Gastroesophageal sphincter (tissue), 4 donors: Measurements from ENCODE around the gene CNNM3. TPM values are rescaled to one million over a fixed set of nuclear protein-coding genes. Genes with fewer than 3 reads are reported as not detected.
A peak's percentile ranks its signal among the peaks of the same experiment; 100 is the strongest.

ENCODE experiments used
- ATAC-seq: fragments of 150-250 bp; one replicate; pipeline ENCODE4 v1.9.1; 2016; ENCODE audit warnings: mild to moderate bottlenecking, moderate library complexity
- H3K27ac ChIP-seq, 4 donors: fragments of 200-600 bp; sonication (generic) in 3 of 4; 1 replicate in 3 of 4; 2 replicates in 1 of 4; pipeline ENCODE4 v1.5.1; 2016 to 2019
- H3K27me3 ChIP-seq: fragments of 200-600 bp; sonication (generic); one replicate; pipeline ENCODE4 v1.5.1; 2019
- H3K36me3 ChIP-seq, 2 donors: fragments of 200-600 bp; sonication (generic); one replicate each; pipeline ENCODE4 v1.5.1; 2019; ENCODE audit warnings: control low read depth in 1 of 2
- H3K4me1 ChIP-seq, 3 donors: fragments of 200-600 bp; sonication (generic); 1 replicate in 2 of 3; 2 replicates in 1 of 3; pipeline ENCODE4 v1.5.1; 2016 to 2019; ENCODE audit warnings: control low read depth in 2 of 3
- H3K4me3 ChIP-seq, 2 donors: fragments of 200-600 bp; sonication (generic); one replicate each; pipeline ENCODE4 v1.5.1; 2019; ENCODE audit warnings: mild to moderate bottlenecking in 1 of 2, moderate library complexity in 1 of 2
- H3K9me3 ChIP-seq, 3 donors: fragments of 200-600 bp; sonication (generic); one replicate each; pipeline ENCODE4 v1.5.1; 2017 to 2019; ENCODE audit warnings: control low read depth in 2 of 3
- CTCF ChIP-seq, 4 experiments: fragments of 200-600 bp in 2 of 4; fragments of 450-650 bp in 2 of 4; sonication (generic) in 1 of 4; IDR thresholded peaks; one replicate each; pipeline ENCODE4 v1.5.1; 2017 to 2019; ENCODE audit warnings: antibody characterized with exemption in 4 of 4, mild to moderate bottlenecking in 2 of 4, moderate library complexity in 2 of 4
- EP300 ChIP-seq: sonication (generic); formaldehyde crosslinking; IDR thresholded peaks from one replicate; pipeline ENCODE4 v1.6.1; 2017; ENCODE audit warnings: antibody characterized with exemption, mild to moderate bottlenecking
- POLR2A ChIP-seq, 2 donors: fragments of 450-650 bp; IDR thresholded peaks; one replicate each; pipeline ENCODE4 v1.6.1; 2017; ENCODE audit warnings: antibody characterized with exemption in 2 of 2, mild to moderate bottlenecking in 2 of 2, moderate library complexity in 1 of 2
- POLR2AphosphoS5 ChIP-seq: sonication (generic); formaldehyde crosslinking; IDR thresholded peaks from one replicate; pipeline ENCODE4 v1.6.1; 2017; ENCODE audit warnings: antibody characterized with exemption
- WGBS, 2 donors: methylation state at CpG; one replicate each; pipeline ENCODE4 v1.1.5; 2018; ENCODE audit warnings: low coverage in 1 of 2; 5-methylcytosine and 5-hydroxymethylcytosine counted together
- total RNA-seq, 4 donors: library from RNA; depleted of rRNA; stranded (reverse); fragments of >200 nt; gene quantifications; one replicate each; pipeline ENCODE4 v1.1.0, GENCODE V29; 2016

Gene CNNM3
- total RNA-seq, 4 donors from 2014 or later, result 10.4 to 21.6 (median 18.9) TPM

GRCh38 chr2:96823198-96823597 is 7.1 kb downstream of the CNNM3 start:
- 39 to 92% methylated on average over 4 to 5 of the region's 11 CpGs for WGBS, 2 donors

GRCh38 chr2:96824079-96824870 is 8.2 kb downstream of the CNNM3 start:
- peaks cover 0 to 59% (median 23%) of the 10 kb centered on the region in 3 donors for H3K4me1 ChIP-seq
- 29 to 62% methylated on average over 4 to 5 of the region's 6 CpGs for WGBS, 2 donors
- no peak for ATAC-seq
- TF ChIP-seq CTCF (IDR thresholded peaks at IDR 0.05), result no peak
- TF ChIP-seq POLR2A (IDR thresholded peaks at IDR 0.05), result no peak
- no peak for TF ChIP-seq EP300
- TF ChIP-seq POLR2AphosphoS5, result no peak
- no peak overlapping the region for H3K4me3 ChIP-seq
- peaks cover 0 to 73% of the 10 kb centered on the region in 2 donors for H3K36me3 ChIP-seq
- no peaks in the 10 kb centered on the region for H3K27me3 ChIP-seq
- peak overlapping the region in 3 of 4 donors; percentile 44 to 76 (median 64) for H3K27ac ChIP-seq
- H3K9me3 ChIP-seq, result no peaks in the 10 kb centered on the region

More at GRCh38 chr2:96823198-96823597, 7.1 kb downstream of the CNNM3 start:
- Histone ChIP-seq H3K9me3 (no peaks in the 10 kb centered on the region), H3K4me3 (no peak overlapping the region), H3K4me1 (peaks cover 3 to 70% (median 34%) of the 10 kb centered on the region in 3 donors), H3K27ac (peak overlapping the region in 3 of 4 donors; percentile 44 to 76 (median 64)), H3K27me3 (no peaks in the 10 kb centered on the region), H3K36me3 (peaks cover 0 to 65% of the 10 kb centered on the region in 2 donors)
- ATAC-seq, result no peak
- no peak for TF ChIP-seq EP300
- no peak for TF ChIP-seq POLR2A (IDR thresholded peaks at IDR 0.05)
- TF ChIP-seq POLR2AphosphoS5, result no peak
- TF ChIP-seq CTCF (IDR thresholded peaks at IDR 0.05), result no peak

- no peak overlapping the region for H3K4me3 ChIP-seq
- peaks cover 0 to 51% (median 17%) of the 10 kb centered on the region in 3 donors for H3K4me1 ChIP-seq
- WGBS, 2 donors, result 100% methylated on average over 1 of the region's 14 CpGs
- H3K9me3 ChIP-seq, result no peaks in the 10 kb centered on the region
- peaks cover 0 to 75% of the 10 kb centered on the region in 2 donors for H3K36me3 ChIP-seq
- ATAC-seq, result no peak
- H3K27ac ChIP-seq, result peak overlapping the region in 2 of 4 donors; percentile 44 to 64
- TF ChIP-seq EP300, result no peak
- no peak for TF ChIP-seq CTCF (IDR thresholded peaks at IDR 0.05)
- no peaks in the 10 kb centered on the region for H3K27me3 ChIP-seq
Observed at GRCh38 chr2:96825057-96825456, 9.0 kb downstream of the CNNM3 start.

GRCh38 chr2:96826546-96827278 is 10.6 kb downstream of the CNNM3 start:
- ATAC-seq, result no peak
- Histone ChIP-seq H3K4me3 (no peak overlapping the region), H3K27me3 (no peaks in the 10 kb centered on the region), H3K4me1 (peaks cover 0 to 34% (median 13%) of the 10 kb centered on the region in 3 donors), H3K9me3 (no peaks in the 10 kb centered on the region), H3K36me3 (peaks cover 0 to 92% of the 10 kb centered on the region in 2 donors), H3K27ac (no peak overlapping the region)
- 80 to 85% methylated on average over 4 to 10 of the region's 22 CpGs for WGBS, 2 donors
- TF ChIP-seq POLR2AphosphoS5, result no peak
- no peak for TF ChIP-seq POLR2A (IDR thresholded peaks at IDR 0.05)
- no peak for TF ChIP-seq CTCF (IDR thresholded peaks at IDR 0.05)
